HepG2 (cell line): Measurements from ENCODE around the gene FRS2. TPM values are rescaled to one million over a fixed set of nuclear protein-coding genes. Genes with fewer than 3 reads are reported as not detected.
A peak's percentile ranks its signal among the peaks of the same experiment; 100 is the strongest.

Source experiments
- ARID2 ChIP-seq: sonication (generic); formaldehyde crosslinking; IDR thresholded peaks from 2 replicates; pipeline ENCODE4 v1.8.1; 2022; ENCODE audit warnings: mild to moderate bottlenecking, missing genetic modification reagents, borderline replicate concordance
- CCDC6 ChIP-seq: sonication (generic); formaldehyde crosslinking; IDR thresholded peaks from 2 replicates; pipeline ENCODE4 v1.8.1; 2022; ENCODE audit warnings: mild to moderate bottlenecking, missing genetic modification reagents, moderate library complexity
- DR1 ChIP-seq: sonication (generic); formaldehyde crosslinking; IDR thresholded peaks from 2 replicates; pipeline ENCODE4 v1.8.0; 2021; ENCODE audit warnings: mild to moderate bottlenecking, missing genetic modification reagents, inconsistent platforms
- GLI4 ChIP-seq: sonication (generic); formaldehyde crosslinking; IDR thresholded peaks from 2 replicates; pipeline ENCODE4 v1.5.1; 2020; ENCODE audit warnings: missing genetic modification reagents, mild to moderate bottlenecking, moderate library complexity, borderline replicate concordance
- GZF1 ChIP-seq: sonication (generic); formaldehyde crosslinking; IDR thresholded peaks from 2 replicates; pipeline ENCODE4 v1.5.1; 2020; ENCODE audit warnings: mild to moderate bottlenecking, missing genetic modification reagents
- JUND ChIP-seq: sonication (generic); formaldehyde crosslinking; IDR thresholded peaks from 2 replicates; pipeline ENCODE4 v1.8.0; 2022; ENCODE audit warnings: mild to moderate bottlenecking, missing genetic modification reagents
- NFKBIZ ChIP-seq: IDR thresholded peaks from 2 replicates; pipeline ENCODE4 v1.6.1; 2018; ENCODE audit warnings: missing genetic modification reagents, missing compliant biosample characterization
- POGK ChIP-seq: sonication (generic); formaldehyde crosslinking; conservative IDR thresholded peaks from 2 replicates; pipeline ENCODE4 v1.8.0; 2022; ENCODE audit warnings: mild to moderate bottlenecking, moderate library complexity, missing genetic modification reagents
- REPIN1 ChIP-seq: sonication (generic); formaldehyde crosslinking; IDR thresholded peaks from 2 replicates; pipeline ENCODE4 v1.8.0; 2022; ENCODE audit warnings: missing genetic modification reagents, low read depth, mild to moderate bottlenecking, borderline replicate concordance
- RNF219 ChIP-seq: sonication (generic); formaldehyde crosslinking; IDR thresholded peaks from 2 replicates; pipeline ENCODE4 v1.5.0; 2020; ENCODE audit warnings: mild to moderate bottlenecking, missing genetic modification reagents
- THAP9 ChIP-seq: sonication (generic); formaldehyde crosslinking; IDR thresholded peaks from 2 replicates; pipeline ENCODE4; 2020; ENCODE audit warnings: missing genetic modification reagents, mild to moderate bottlenecking, borderline replicate concordance
- TP53 ChIP-seq: sonication (generic); formaldehyde crosslinking; conservative IDR thresholded peaks from 2 replicates; pipeline ENCODE4 v1.4.0; 2020; ENCODE audit warnings: missing genetic modification reagents
- ZIK1 ChIP-seq: sonication (generic); formaldehyde crosslinking; IDR thresholded peaks from 2 replicates; pipeline ENCODE4 v1.5.0; 2020; ENCODE audit warnings: mild to moderate bottlenecking, low read depth, missing genetic modification reagents, borderline replicate concordance
- ZKSCAN8 ChIP-seq: IDR thresholded peaks from 2 replicates; pipeline ENCODE4 v1.6.1; 2016; ENCODE audit warnings: borderline replicate concordance, missing genetic modification reagents, missing compliant biosample characterization
- ZMAT5 ChIP-seq: sonication (generic); formaldehyde crosslinking; IDR thresholded peaks from 2 replicates; pipeline ENCODE4 v1.5.0; 2020; ENCODE audit warnings: mild to moderate bottlenecking, low read depth, missing genetic modification reagents, borderline replicate concordance
- ZMYM2 ChIP-seq: sonication (generic); formaldehyde crosslinking; IDR thresholded peaks from 2 replicates; pipeline ENCODE4 v1.8.0; 2022; ENCODE audit warnings: mild to moderate bottlenecking, missing genetic modification reagents
- ZNF225 ChIP-seq: sonication (generic); formaldehyde crosslinking; IDR thresholded peaks from 2 replicates; pipeline ENCODE4 v1.4.0; 2020; ENCODE audit warnings: mild to moderate bottlenecking, missing genetic modification reagents
- ZNF460 ChIP-seq: sonication (generic); formaldehyde crosslinking; IDR thresholded peaks from 2 replicates; pipeline ENCODE4 v1.5.1; 2020; ENCODE audit warnings: missing genetic modification reagents, mild to moderate bottlenecking, borderline replicate concordance
- ZNF577 ChIP-seq: sonication (generic); formaldehyde crosslinking; IDR thresholded peaks from 2 replicates; pipeline ENCODE4 v1.4.0; 2020; ENCODE audit warnings: mild to moderate bottlenecking, low read depth, missing genetic modification reagents, borderline replicate concordance
- ZNF616 ChIP-seq: sonication (generic); formaldehyde crosslinking; IDR thresholded peaks from 2 replicates; pipeline ENCODE4 v1.5.0; 2020; ENCODE audit warnings: low read depth, mild to moderate bottlenecking, missing genetic modification reagents
- polyA plus RNA-seq, 8 experiments: library from polyadenylated mRNA; depleted of rRNA in 3 of 8; stranded (reverse) in 7 of 8; unstranded in 1 of 8; fragments of >200 nt; fragmentation: Illumina TruSeq in 4 of 8; extraction: Trizol in 4 of 8; gene quantifications; 2 replicates each; pipeline versions ENCODE4 v1.2.1 to v1.2.3, GENCODE V29; 2011 to 2016; ENCODE audit warnings: low read depth in 4 of 8, missing spikeins in 1 of 8, mixed read lengths in 1 of 8; ENCODE audit not compliant: insufficient read depth in 1 of 8
- total RNA-seq, 5 experiments: library from RNA; depleted of rRNA; stranded (reverse); fragments of >200 nt; fragmentation: Illumina TruSeq; extraction: Trizol; gene quantifications; 2 replicates each; pipeline ENCODE4 v1.2.3, GENCODE V29; 2016; ENCODE audit warnings: low read depth in 1 of 5

The FRS2 gene
- total and polyA plus RNA-seq, 2 of the 13 experiments (the other 11 are each of a cell fraction or from before 2014, with no cell fraction given): 8.3 to 16.8 TPM

GRCh38 chr12:69585189-69586062, 115.2 kb downstream of the FRS2 start, which contains the start of gene CCT2 (continued):
- TF ChIP-seq ZKSCAN8 (CRISPR knock-in tag) (no peak), JUND (CRISPR knock-in tag) (0 out of 2 replicates have a peak, but pooled peaks have one; percentile 72), REPIN1 (CRISPR knock-in tag) (peak; percentile 54; the same call in 1 of the 2 replicates), CCDC6 (CRISPR knock-in tag) (peak; percentile 90), GLI4 (CRISPR knock-in tag) (peak; percentile 91; the same call in 1 of the 2 replicates), TP53 (CRISPR knock-in tag) (peak; percentile 76; the same call in 1 of the 2 replicates), ZNF460 (CRISPR knock-in tag) (peak; percentile 43; the same call in 1 of the 2 replicates), ZMAT5 (no peak), GZF1 (CRISPR knock-in tag) (peak; percentile 56; the same call in 1 of the 2 replicates), ZNF616 (CRISPR knock-in tag) (no peak; the same call in 1 of the 2 replicates), RNF219 (CRISPR knock-in tag) (no peak), DR1 (peak; percentile 81), ZMYM2 (no peak), NFKBIZ (CRISPR knock-in tag) (peak; percentile 88; the same call in 1 of the 2 replicates), ARID2 (peak; percentile 55; the same call in 1 of the 2 replicates), THAP9 (peak; percentile 75; the same call in 1 of the 2 replicates), ZIK1 (CRISPR knock-in tag) (peak; percentile 92), ZNF577 (no peak), ZNF225 (peak; percentile 93; the same call in 1 of the 2 replicates), POGK (peak; percentile 94)
